Trophoblast cell (in vitro differentiated cells and primary cell): ENCODE results near the gene PTPRN2.

Experiments used
- DNase-seq, 2 donors: peaks; one replicate each; pipeline ENCODE4 v3.0.0-alpha.2; 2016
- H2AFZ ChIP-seq: 2 replicates; pipeline ENCODE4 v1.6.1; 2013; ENCODE audit warnings: low read length, moderate library complexity, mild to moderate bottlenecking; ENCODE audit not compliant: insufficient read depth, poor library complexity
- H2AK5ac ChIP-seq: 2 replicates; pipeline ENCODE4 v1.6.1; 2013; ENCODE audit warnings: mild to moderate bottlenecking, low read length
- H2BK120ac ChIP-seq: 2 replicates; pipeline ENCODE4 v1.6.1; 2013; ENCODE audit warnings: low read length, mild to moderate bottlenecking, moderate library complexity; ENCODE audit not compliant: insufficient read depth, poor library complexity
- H2BK12ac ChIP-seq: 2 replicates; pipeline ENCODE4 v1.6.1; 2013; ENCODE audit warnings: mild to moderate bottlenecking, low read length, moderate library complexity
- H2BK5ac ChIP-seq: 2 replicates; pipeline ENCODE4 v1.6.1; 2013; ENCODE audit warnings: low read length, low read depth, moderate library complexity, mild to moderate bottlenecking; ENCODE audit not compliant: poor library complexity
- H3K14ac ChIP-seq: 2 replicates; pipeline ENCODE4 v1.6.1; 2013; ENCODE audit warnings: mild to moderate bottlenecking, low read length
- H3K18ac ChIP-seq: 2 replicates; pipeline ENCODE4 v1.6.1; 2013; ENCODE audit warnings: mild to moderate bottlenecking, low read length
- H3K23ac ChIP-seq: 2 replicates; pipeline ENCODE4 v1.6.1; 2013; ENCODE audit warnings: low read length
- H3K27ac ChIP-seq: 2 replicates; pipeline ENCODE4 v1.5.1; 2013; ENCODE audit warnings: low read depth, mild to moderate bottlenecking, inconsistent platforms, low read length, moderate library complexity
- H3K27me3 ChIP-seq: 2 replicates; pipeline ENCODE4 v1.6.1; 2013; ENCODE audit warnings: inconsistent platforms, mild to moderate bottlenecking, low read length, moderate library complexity; ENCODE audit not compliant: insufficient read depth
- H3K36me3 ChIP-seq, 2 experiments: 1 replicate in 1 of 2; 2 replicates in 1 of 2; pipeline ENCODE4 v1.6.1; 2013; ENCODE audit warnings: low read length in 2 of 2, mild to moderate bottlenecking in 2 of 2, moderate library complexity in 1 of 2; ENCODE audit not compliant: insufficient read depth in 2 of 2, control insufficient read depth in 1 of 2
- H3K4ac ChIP-seq: 2 replicates; pipeline ENCODE4 v1.6.1; 2013; ENCODE audit warnings: low read depth, mild to moderate bottlenecking, low read length, moderate library complexity
- H3K4me1 ChIP-seq, 2 experiments: 1 replicate in 1 of 2; 2 replicates in 1 of 2; pipeline ENCODE4 v1.6.1; 2013; ENCODE audit warnings: low read length in 2 of 2, mild to moderate bottlenecking in 2 of 2, moderate library complexity in 1 of 2; ENCODE audit not compliant: insufficient read depth in 2 of 2, control insufficient read depth in 1 of 2
- H3K4me2 ChIP-seq: 2 replicates; pipeline ENCODE4 v1.6.1; 2013; ENCODE audit warnings: inconsistent platforms, mild to moderate bottlenecking, low read length, moderate library complexity
- H3K4me3 ChIP-seq: 2 replicates; pipeline ENCODE4 v1.5.1; 2013; ENCODE audit warnings: mild to moderate bottlenecking, low read depth, low read length, inconsistent platforms
- H3K79me1 ChIP-seq: one replicate; pipeline ENCODE4 v1.6.1; 2013; ENCODE audit warnings: low read length
- H3K79me2 ChIP-seq: 2 replicates; pipeline ENCODE4 v1.6.1; 2013; ENCODE audit warnings: low read length, mild to moderate bottlenecking; ENCODE audit not compliant: control insufficient read depth, insufficient read depth, poor library complexity
- H3K9ac ChIP-seq: 2 replicates; pipeline ENCODE4 v1.6.1; 2013; ENCODE audit warnings: mild to moderate bottlenecking, low read length
- H3K9me3 ChIP-seq: 2 replicates; pipeline ENCODE4 v1.6.1; 2013; ENCODE audit warnings: low read depth, mild to moderate bottlenecking, control low read depth, inconsistent platforms, low read length; ENCODE audit not compliant: insufficient read depth
- H4K12ac ChIP-seq: 2 replicates; pipeline ENCODE4 v1.6.1; 2013; ENCODE audit warnings: low read depth, mild to moderate bottlenecking, low read length, moderate library complexity
- H4K8ac ChIP-seq: 2 replicates; pipeline ENCODE4 v1.6.1; 2013; ENCODE audit warnings: low read depth, mild to moderate bottlenecking, low read length, moderate library complexity
- H4K91ac ChIP-seq: one replicate; pipeline ENCODE4 v1.6.1; 2013; ENCODE audit warnings: low read depth, mild to moderate bottlenecking, low read length, moderate library complexity
- WGBS: extraction: QIAGEN DNeasy Blood & Tissue Kit; methylation state at CpG from one replicate; pipeline ENCODE4 v1.1.7; 2013; ENCODE audit warnings: missing lambda C conversion rate; ENCODE audit not compliant: insufficient read length, insufficient coverage; ENCODE audit errors: extremely low coverage; 5-methylcytosine and 5-hydroxymethylcytosine counted together

Gene PTPRN2

DNA sequence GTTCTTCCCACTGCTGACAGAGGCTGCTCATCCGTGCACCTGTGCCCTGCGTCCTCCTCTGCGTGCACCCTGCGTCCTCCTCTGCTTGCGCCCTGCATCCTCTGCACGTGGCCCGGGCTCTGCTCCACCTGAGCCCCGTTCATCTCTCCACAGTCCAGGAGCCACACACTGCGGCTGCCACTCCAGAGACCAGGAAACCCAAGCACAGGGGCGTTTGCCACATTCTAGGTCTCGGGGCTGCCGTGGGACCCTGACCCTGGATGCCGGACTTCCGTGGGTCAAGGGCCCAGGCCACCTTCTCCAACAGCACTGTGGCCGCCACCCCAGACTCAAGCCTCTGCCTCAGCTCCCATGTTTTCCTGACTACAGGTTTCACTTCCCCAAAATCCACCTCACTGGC, 460.4 kb downstream of the PTPRN2 start:
- H3K27ac ChIP-seq = no peak overlapping the region
- no peak overlapping the region for H3K23ac ChIP-seq
- no peak overlapping the region for H3K4me2 ChIP-seq
- no peak overlapping the region for H2BK12ac ChIP-seq
- no peak overlapping the region for H2BK5ac ChIP-seq
- H3K18ac ChIP-seq = no peak overlapping the region
- no peak overlapping the region for H3K14ac ChIP-seq
- H4K12ac ChIP-seq = no peak overlapping the region
- H2BK120ac ChIP-seq = no peak overlapping the region
- no peak overlapping the region for H2AFZ ChIP-seq
- no peak overlapping the region for H3K4ac ChIP-seq
- no peak overlapping the region for H4K8ac ChIP-seq
- H3K79me1 ChIP-seq = no peaks in the 10 kb centered on the region
- no peaks in the 10 kb centered on the region for H3K27me3 ChIP-seq
- H3K9ac ChIP-seq = no peak overlapping the region
- H3K4me3 ChIP-seq = no peak overlapping the region
- no CpG with 5 or more reads among the region's 15 CpGs for WGBS
- no peaks in the 10 kb centered on the region for H3K79me2 ChIP-seq
- no peaks in the 10 kb centered on the region for H3K36me3 ChIP-seq
- no peak overlapping the region for H2AK5ac ChIP-seq
- no peak overlapping the region for H4K91ac ChIP-seq
- no peaks in the 10 kb centered on the region for H3K4me1 ChIP-seq
- H3K9me3 ChIP-seq = peaks cover 51% of the 10 kb centered on the region
- DNase-seq = no peak

- peaks cover 57% of the 10 kb centered on the region for H3K9me3 ChIP-seq
- no peak overlapping the region for H2AFZ ChIP-seq
- no peak overlapping the region for H3K14ac ChIP-seq
- no peaks in the 10 kb centered on the region for H3K27me3 ChIP-seq
- no peak overlapping the region for H3K23ac ChIP-seq
- WGBS = no CpG with 5 or more reads among the region's 15 CpGs
- H2BK12ac ChIP-seq = no peak overlapping the region
- H2BK5ac ChIP-seq = no peak overlapping the region
- no peak overlapping the region for H3K4ac ChIP-seq
- no peaks in the 10 kb centered on the region for H3K36me3 ChIP-seq
- no peaks in the 10 kb centered on the region for H3K79me2 ChIP-seq
- no peak for DNase-seq
- no peak overlapping the region for H4K8ac ChIP-seq
- H3K79me1 ChIP-seq = no peaks in the 10 kb centered on the region
- no peak overlapping the region for H3K18ac ChIP-seq
- H4K91ac ChIP-seq = no peak overlapping the region
- no peak overlapping the region for H2AK5ac ChIP-seq
- H3K4me2 ChIP-seq = no peak overlapping the region
- H3K4me3 ChIP-seq = no peak overlapping the region
- no peak overlapping the region for H4K12ac ChIP-seq
- H3K9ac ChIP-seq = no peak overlapping the region
- H2BK120ac ChIP-seq = no peak overlapping the region
- no peaks in the 10 kb centered on the region for H3K4me1 ChIP-seq
- no peak overlapping the region for H3K27ac ChIP-seq
Observed at GRCh38 chr7:158126661-158127060, 461.0 kb downstream of the PTPRN2 start.

DNA sequence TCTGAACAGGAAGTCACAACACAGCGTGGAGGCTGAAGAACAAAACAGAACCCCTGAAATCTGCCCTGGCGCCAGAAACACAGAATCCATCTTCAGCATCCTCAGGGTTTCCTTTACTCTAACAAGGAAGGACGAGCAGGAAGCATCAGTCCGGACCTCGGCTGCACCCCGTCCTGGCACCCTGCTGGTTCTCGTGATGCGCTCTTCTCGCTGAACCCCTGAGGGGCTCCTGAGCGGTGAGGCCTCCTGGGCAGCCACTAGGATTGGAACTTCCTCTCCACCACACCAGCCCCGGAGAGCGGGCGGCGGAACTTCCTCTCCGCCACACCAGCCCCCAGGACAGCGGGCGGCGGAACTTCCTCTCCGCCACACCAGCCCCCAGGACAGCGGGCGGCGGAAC, 461.9 kb downstream of the PTPRN2 start:
- Histone ChIP-seq H2BK5ac (no peak overlapping the region), H2AFZ (no peak overlapping the region), H3K23ac (no peak overlapping the region), H4K12ac (no peak overlapping the region), H2AK5ac (no peak overlapping the region), H2BK12ac (no peak overlapping the region), H3K18ac (no peak overlapping the region), H3K4me2 (no peak overlapping the region), H2BK120ac (no peak overlapping the region), H3K27ac (no peak overlapping the region), H3K9me3 (peaks cover 57% of the 10 kb centered on the region), H4K8ac (no peak overlapping the region), H3K36me3 (no peaks in the 10 kb centered on the region), H3K14ac (no peak overlapping the region), H4K91ac (no peak overlapping the region), H3K9ac (no peak overlapping the region), H3K4me3 (no peak overlapping the region), H3K79me1 (no peaks in the 10 kb centered on the region), H3K27me3 (no peaks in the 10 kb centered on the region), H3K4ac (no peak overlapping the region), H3K4me1 (no peaks in the 10 kb centered on the region), H3K79me2 (no peaks in the 10 kb centered on the region)
- WGBS = no CpG with 5 or more reads among the region's 22 CpGs
- no peak for DNase-seq

- no CpG with 5 or more reads among the region's 17 CpGs for WGBS
Observed at GRCh38 chr7:158125091-158125490, 462.5 kb downstream of the PTPRN2 start.

More at GRCh38 chr7:158125091-158125490, 462.5 kb downstream of the PTPRN2 start:
- Histone ChIP-seq H3K36me3 (no peaks in the 10 kb centered on the region), H4K12ac (no peak overlapping the region), H3K79me1 (no peaks in the 10 kb centered on the region), H4K8ac (no peak overlapping the region), H3K4me2 (no peak overlapping the region), H2BK120ac (no peak overlapping the region), H3K79me2 (no peaks in the 10 kb centered on the region), H3K23ac (no peak overlapping the region), H2BK12ac (no peak overlapping the region), H2BK5ac (no peak overlapping the region), H4K91ac (no peak overlapping the region), H2AFZ (no peak overlapping the region), H3K27ac (no peak overlapping the region), H3K9me3 (peaks cover 54% of the 10 kb centered on the region), H3K9ac (no peak overlapping the region), H3K4me3 (no peak overlapping the region), H3K4ac (no peak overlapping the region), H3K4me1 (no peaks in the 10 kb centered on the region), H3K18ac (no peak overlapping the region), H2AK5ac (no peak overlapping the region), H3K27me3 (no peaks in the 10 kb centered on the region), H3K14ac (no peak overlapping the region)
- no peak for DNase-seq
